ENCODE data around the gene CLRN2. TPM values are rescaled to one million over a fixed set of nuclear protein-coding genes. Genes with fewer than 3 reads are reported as not detected.

CLRN2 gene
- total RNA-seq: not detected in 2 replicates

GRCh38 chr4:17514865-17515264 lies at the start of gene CLRN2:
TSS of gene CLRN2 (plus strand) at chr4:17515165. CDS start at chr4:17515267, 102 bp downstream.

GRCh38 chr4:17511950-17512795 lies 2.8 kb upstream of the CLRN2 start, which contains the start of gene QDPR:
TSS of gene QDPR (minus strand) at chr4:17512090. CDS start at chr4:17512054, 36 bp downstream.

Other genes with a start within 250 kb of the CLRN2 start
- gene QDPR, start 3.1 kb upstream of the CLRN2 start, total RNA-seq: 16.9 and 22.2 TPM in 2 replicates
- 79.6 and 97.3 TPM in 2 replicates for gene LAP3, start 62.0 kb downstream of the CLRN2 start, total RNA-seq
- gene MED28, start 99.5 kb downstream of the CLRN2 start, total RNA-seq: 12.6 and 16.7 TPM in 2 replicates